Endodermal cell (in vitro differentiated cells): ENCODE results near the gene CCL23. TPM values are rescaled to one million over a fixed set of nuclear protein-coding genes. Genes with fewer than 3 reads are reported as not detected.
A peak's percentile ranks its signal among the peaks of the same experiment; 100 is the strongest.

Source experiments
- DNase-seq: peaks from one replicate; pipeline ENCODE4 v3.0.0-alpha.2; 2017
- H3K27ac ChIP-seq: 2 replicates; pipeline ENCODE4 v1.5.1; 2013; ENCODE audit warnings: mild to moderate bottlenecking, low read depth, low read length, moderate library complexity
- H3K27me3 ChIP-seq: 2 replicates; pipeline ENCODE4 v1.6.1; 2013; ENCODE audit warnings: mild to moderate bottlenecking, low read length, moderate library complexity; ENCODE audit not compliant: insufficient read depth, control insufficient read depth, poor library complexity, severe bottlenecking
- H3K36me3 ChIP-seq: 2 replicates; pipeline ENCODE4 v1.7.0; 2013; ENCODE audit warnings: mild to moderate bottlenecking, low read length, moderate library complexity; ENCODE audit not compliant: control insufficient read depth, insufficient read depth
- H3K4me1 ChIP-seq: one replicate; pipeline ENCODE4 v1.7.0; 2013; ENCODE audit warnings: low read length; ENCODE audit not compliant: control insufficient read depth, insufficient read depth
- H3K4me3 ChIP-seq: 2 replicates; pipeline ENCODE4 v1.5.1; 2013; ENCODE audit warnings: mild to moderate bottlenecking, low read length, moderate library complexity
- H3K9ac ChIP-seq: 2 replicates; pipeline ENCODE4 v1.6.1; 2013; ENCODE audit warnings: mild to moderate bottlenecking, low read length, moderate library complexity; ENCODE audit not compliant: poor library complexity, severe bottlenecking; ENCODE audit errors: extremely low read depth
- H3K9me3 ChIP-seq: 2 replicates; pipeline ENCODE4 v1.6.1; 2013; ENCODE audit warnings: mild to moderate bottlenecking, low read length, moderate library complexity; ENCODE audit not compliant: control insufficient read depth
- H3K27ac Mint-ChIP-seq: 2 replicates; pipeline ENCODE4 v1.8.0; 2020; ENCODE audit warnings: mixed read lengths
- H3K27me3 Mint-ChIP-seq: 2 replicates; pipeline ENCODE4 v1.8.0; 2021; ENCODE audit warnings: mild to moderate bottlenecking, mixed read lengths; ENCODE audit not compliant: insufficient read depth
- H3K36me3 Mint-ChIP-seq: 2 replicates; pipeline ENCODE4 v1.8.0; 2020; ENCODE audit warnings: low read depth, mixed read lengths
- H3K4me1 Mint-ChIP-seq: 2 replicates; pipeline ENCODE4 v1.8.0; 2020; ENCODE audit warnings: mixed read lengths
- H3K4me3 Mint-ChIP-seq: 2 replicates; pipeline ENCODE4 v1.8.0; 2020; ENCODE audit warnings: mild to moderate bottlenecking, moderate library complexity, mixed read lengths
- H3K9me3 Mint-ChIP-seq: 2 replicates; pipeline ENCODE4 v1.8.0; 2020; ENCODE audit warnings: mild to moderate bottlenecking, mixed read lengths
- WGBS, 2 experiments: methylation state at CpG; one replicate each; pipeline versions ENCODE4 v1.1.5 to v1.1.7; 2013; ENCODE audit warnings: missing lambda C conversion rate in 2 of 2, mixed read lengths in 1 of 2; ENCODE audit not compliant: insufficient coverage in 1 of 2, insufficient read length in 1 of 2; 5-methylcytosine and 5-hydroxymethylcytosine counted together
- total RNA-seq, 2 donors: library from RNA; stranded (reverse); fragmentation: NEBNext Ultra II Directional in 1 of 2; extraction: Animal tissue kit (Norgen Biotek cat#: 25700) in 1 of 2; gene quantifications; 2 replicates in 1 of 2; 3 replicates in 1 of 2; pipeline ENCODE4 v1.2.1, GENCODE V29; 2021
- TF ChIP-seq, protein P1 (sequence below): fragments of 200-600 bp; sonication (generic); conservative IDR thresholded peaks from 2 replicates; pipeline ENCODE4 v1.5.0; 2021; ENCODE audit warnings: antibody characterized with exemption, mild to moderate bottlenecking

CCL23 gene
- total RNA-seq, 2 donors from 2014 or later = not detected

DNA sequence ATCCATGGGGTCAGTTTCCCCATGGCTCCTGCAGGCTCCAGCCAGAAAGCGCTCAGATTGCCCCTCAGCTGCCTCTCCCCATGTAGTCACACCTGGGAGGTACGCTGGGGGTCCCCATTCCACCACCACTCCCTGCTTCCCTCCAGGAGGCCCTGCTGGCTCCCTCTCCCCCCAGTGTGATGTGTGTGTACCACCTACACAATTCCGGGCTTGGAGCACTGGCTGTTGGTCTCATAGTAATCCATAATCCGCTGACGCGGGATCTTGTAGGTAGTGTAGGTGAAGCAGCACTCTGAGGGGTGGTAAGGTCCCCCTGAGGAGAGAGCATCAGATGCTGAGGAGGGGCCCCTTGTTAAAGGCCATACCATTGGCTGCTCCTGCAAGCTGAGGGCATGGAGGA lies 33.6 kb downstream of the CCL23 start:
- TF ChIP-seq, protein P1, sequence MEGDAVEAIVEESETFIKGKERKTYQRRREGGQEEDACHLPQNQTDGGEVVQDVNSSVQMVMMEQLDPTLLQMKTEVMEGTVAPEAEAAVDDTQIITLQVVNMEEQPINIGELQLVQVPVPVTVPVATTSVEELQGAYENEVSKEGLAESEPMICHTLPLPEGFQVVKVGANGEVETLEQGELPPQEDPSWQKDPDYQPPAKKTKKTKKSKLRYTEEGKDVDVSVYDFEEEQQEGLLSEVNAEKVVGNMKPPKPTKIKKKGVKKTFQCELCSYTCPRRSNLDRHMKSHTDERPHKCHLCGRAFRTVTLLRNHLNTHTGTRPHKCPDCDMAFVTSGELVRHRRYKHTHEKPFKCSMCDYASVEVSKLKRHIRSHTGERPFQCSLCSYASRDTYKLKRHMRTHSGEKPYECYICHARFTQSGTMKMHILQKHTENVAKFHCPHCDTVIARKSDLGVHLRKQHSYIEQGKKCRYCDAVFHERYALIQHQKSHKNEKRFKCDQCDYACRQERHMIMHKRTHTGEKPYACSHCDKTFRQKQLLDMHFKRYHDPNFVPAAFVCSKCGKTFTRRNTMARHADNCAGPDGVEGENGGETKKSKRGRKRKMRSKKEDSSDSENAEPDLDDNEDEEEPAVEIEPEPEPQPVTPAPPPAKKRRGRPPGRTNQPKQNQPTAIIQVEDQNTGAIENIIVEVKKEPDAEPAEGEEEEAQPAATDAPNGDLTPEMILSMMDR = no peak
- H3K4me3 ChIP-seq = no peak overlapping the region
- no peak for DNase-seq
- Mint-ChIP-seq H3K27me3 (peaks cover 2% of the 10 kb centered on the region), H3K4me3 (no peak overlapping the region), H3K27ac (no peak overlapping the region), H3K9me3 (no peaks in the 10 kb centered on the region), H3K36me3 (no peaks in the 10 kb centered on the region), H3K4me1 (no peaks in the 10 kb centered on the region)
- H3K4me1 ChIP-seq = no peaks in the 10 kb centered on the region
- no peak overlapping the region for H3K9ac ChIP-seq
- no peaks in the 10 kb centered on the region for H3K27me3 ChIP-seq
- H3K27ac ChIP-seq = no peak overlapping the region
- no peaks in the 10 kb centered on the region for H3K9me3 ChIP-seq
- WGBS, 2 experiments = 93 to 100% methylated on average over 1 to 6 of the region's 6 CpGs
- no peaks in the 10 kb centered on the region for H3K36me3 ChIP-seq

DNA sequence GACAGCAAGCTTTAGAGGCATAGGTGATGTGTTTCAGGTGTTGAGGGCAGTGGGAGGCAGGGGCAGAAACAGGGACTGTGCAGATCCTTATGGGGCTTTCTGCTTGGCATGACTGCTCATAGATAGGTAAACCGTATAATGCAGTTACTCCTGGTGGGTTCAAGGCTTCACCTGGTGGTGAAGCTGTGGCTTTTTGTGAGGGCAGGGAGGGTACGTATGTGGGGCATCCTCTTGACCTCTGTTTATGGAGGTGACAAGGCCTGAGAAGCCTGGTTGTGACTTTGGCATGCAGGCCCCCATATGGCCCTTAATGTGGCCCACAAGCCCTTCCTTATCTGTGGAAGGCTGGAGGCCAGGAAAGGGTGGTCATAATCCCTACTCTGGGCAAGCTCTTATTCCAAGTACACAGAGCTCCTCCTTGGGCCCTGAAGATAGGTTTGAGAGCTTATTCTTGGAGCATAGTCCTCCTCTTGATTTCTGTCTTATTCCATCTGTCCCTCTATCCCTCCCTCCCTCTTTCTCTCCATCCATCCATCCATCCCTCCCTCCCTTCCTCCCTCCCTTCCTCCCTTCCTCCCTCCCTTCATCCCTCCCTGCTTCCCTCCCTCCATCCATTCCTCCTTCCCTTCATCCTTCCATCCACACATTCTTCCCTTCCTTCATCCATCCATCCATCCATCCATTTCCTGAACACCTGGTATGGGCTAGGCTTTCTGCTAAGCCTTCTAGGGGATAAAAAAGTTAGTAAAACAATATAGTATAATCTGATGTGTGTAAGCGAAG lies 35.2 kb downstream of the CCL23 start:
- Histone ChIP-seq H3K36me3 (no peaks in the 10 kb centered on the region), H3K4me3 (no peak overlapping the region), H3K27ac (no peak overlapping the region), H3K4me1 (no peaks in the 10 kb centered on the region), H3K9ac (no peak overlapping the region), H3K9me3 (no peaks in the 10 kb centered on the region), H3K27me3 (no peaks in the 10 kb centered on the region)
- Mint-ChIP-seq H3K27me3 (peaks cover 2% of the 10 kb centered on the region), H3K4me1 (no peaks in the 10 kb centered on the region), H3K9me3 (no peaks in the 10 kb centered on the region), H3K27ac (no peak overlapping the region), H3K36me3 (no peaks in the 10 kb centered on the region), H3K4me3 (no peak overlapping the region)
- WGBS, 2 experiments = 57 to 93% methylated on average over 1 to 3 of the region's 3 CpGs
- TF ChIP-seq, protein P1 = no peak
- DNase-seq = no peak

DNA sequence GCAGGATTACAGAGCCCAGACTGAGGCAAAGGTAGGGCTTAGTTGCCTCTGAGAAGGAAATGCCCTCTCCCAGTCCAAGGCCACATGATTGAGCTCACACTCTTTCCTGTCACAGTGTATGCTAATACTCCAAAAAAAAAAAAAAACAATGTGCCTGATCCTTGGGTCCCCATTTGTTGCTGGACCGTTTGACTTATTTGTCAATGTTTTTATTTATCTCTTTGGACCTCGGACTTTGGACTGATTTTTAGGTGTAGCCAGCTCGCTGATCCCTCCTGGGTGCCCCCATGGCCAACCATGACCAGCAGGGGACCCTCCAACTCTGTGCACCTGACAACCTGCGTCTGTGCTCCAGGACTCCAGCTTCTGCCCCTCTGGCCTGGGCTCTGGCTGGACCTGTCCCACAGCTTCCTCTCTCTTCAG lies 35.9 kb downstream of the CCL23 start:
- Mint-ChIP-seq H3K27me3 (peaks cover 2% of the 10 kb centered on the region), H3K36me3 (no peaks in the 10 kb centered on the region), H3K9me3 (no peaks in the 10 kb centered on the region), H3K4me3 (no peak overlapping the region), H3K27ac (no peak overlapping the region), H3K4me1 (no peaks in the 10 kb centered on the region)
- Histone ChIP-seq H3K4me3 (no peak overlapping the region), H3K9me3 (no peaks in the 10 kb centered on the region), H3K9ac (no peak overlapping the region), H3K4me1 (no peaks in the 10 kb centered on the region), H3K27ac (no peak overlapping the region), H3K36me3 (no peaks in the 10 kb centered on the region), H3K27me3 (no peaks in the 10 kb centered on the region)
- DNase-seq = peak; percentile 76
- WGBS, 2 experiments = 79 to 81% methylated on average over 4 of the region's 4 CpGs
- TF ChIP-seq, protein P1 = peak; percentile 75
